A549 (cell line): ENCODE data around the gene KLHL29.

Experiments used
- CBX8 ChIP-seq: fragments of 200-600 bp; sonication (generic); IDR thresholded peaks from 2 replicates; pipeline ENCODE4 v1.6.1; 2016
- CEBPB ChIP-seq, 2 experiments: fragments of >200 bp in 1 of 2; sonication (Bioruptor Twin) in 1 of 2; formaldehyde crosslinking in 1 of 2; IDR thresholded peaks; 2 replicates each; pipeline ENCODE4 v1.6.1; 2012 to 2016
- CTCF ChIP-seq: fragments of >200 bp; sonication (Bioruptor Twin); formaldehyde crosslinking; IDR thresholded peaks from 3 replicates; pipeline ENCODE4 v1.5.1; 2016
- ESRRA ChIP-seq: fragments of 150-350 bp; IDR thresholded peaks from 2 replicates; pipeline ENCODE4 v1.6.1; 2014; ENCODE audit warnings: mild to moderate bottlenecking, low read length, borderline replicate concordance
- HOXA7 ChIP-seq: fragments of 250-450 bp; sonication (Bioruptor Pico); IDR thresholded peaks from 2 replicates; pipeline ENCODE4 v1.5.0; 2020; ENCODE audit warnings: mild to moderate bottlenecking, moderate library complexity
- JUNB ChIP-seq: fragments of >200 bp; sonication (Bioruptor Twin); formaldehyde crosslinking; IDR thresholded peaks from 2 replicates; pipeline ENCODE4 v1.6.1; 2016
- NFE2L2 ChIP-seq: fragments of 150-350 bp; conservative IDR thresholded peaks from 2 replicates; pipeline ENCODE4 v1.6.1; 2014; ENCODE audit warnings: low read length
- PBX3 ChIP-seq: IDR thresholded peaks from 2 replicates; pipeline ENCODE4 v1.6.1; 2012
- USF2 ChIP-seq: fragments of 450-650 bp; IDR thresholded peaks from 2 replicates; pipeline ENCODE4 v1.6.1; 2014; ENCODE audit warnings: antibody characterized with exemption
- TF ChIP-seq, protein P1 (sequence below): fragments of >200 bp; sonication (Bioruptor Twin); formaldehyde crosslinking; IDR thresholded peaks from 3 replicates; pipeline ENCODE4 v1.6.1; 2016
- TF ChIP-seq, protein P2 (sequence below): fragments of 150-350 bp; IDR thresholded peaks from 2 replicates; pipeline ENCODE4 v1.6.1; 2014; ENCODE audit warnings: low read depth, mild to moderate bottlenecking, low read length

GRCh38 chr2:23669413-23670244, 284.6 kb downstream of the KLHL29 start:
- TF ChIP-seq JUNB (no peak), HOXA7 (CRISPR knock-in tag) (no peak), NFE2L2 (no peak), CBX8 (no peak), CTCF (no peak), USF2 (no peak), ESRRA (no peak), PBX3 (no peak), CEBPB (IDR thresholded peaks at IDR 0.05) (no peak)
- TF ChIP-seq, protein P1, sequence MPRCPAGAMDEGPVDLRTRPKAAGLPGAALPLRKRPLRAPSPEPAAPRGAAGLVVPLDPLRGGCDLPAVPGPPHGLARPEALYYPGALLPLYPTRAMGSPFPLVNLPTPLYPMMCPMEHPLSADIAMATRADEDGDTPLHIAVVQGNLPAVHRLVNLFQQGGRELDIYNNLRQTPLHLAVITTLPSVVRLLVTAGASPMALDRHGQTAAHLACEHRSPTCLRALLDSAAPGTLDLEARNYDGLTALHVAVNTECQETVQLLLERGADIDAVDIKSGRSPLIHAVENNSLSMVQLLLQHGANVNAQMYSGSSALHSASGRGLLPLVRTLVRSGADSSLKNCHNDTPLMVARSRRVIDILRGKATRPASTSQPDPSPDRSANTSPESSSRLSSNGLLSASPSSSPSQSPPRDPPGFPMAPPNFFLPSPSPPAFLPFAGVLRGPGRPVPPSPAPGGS = no peak
- TF ChIP-seq, protein P2, sequence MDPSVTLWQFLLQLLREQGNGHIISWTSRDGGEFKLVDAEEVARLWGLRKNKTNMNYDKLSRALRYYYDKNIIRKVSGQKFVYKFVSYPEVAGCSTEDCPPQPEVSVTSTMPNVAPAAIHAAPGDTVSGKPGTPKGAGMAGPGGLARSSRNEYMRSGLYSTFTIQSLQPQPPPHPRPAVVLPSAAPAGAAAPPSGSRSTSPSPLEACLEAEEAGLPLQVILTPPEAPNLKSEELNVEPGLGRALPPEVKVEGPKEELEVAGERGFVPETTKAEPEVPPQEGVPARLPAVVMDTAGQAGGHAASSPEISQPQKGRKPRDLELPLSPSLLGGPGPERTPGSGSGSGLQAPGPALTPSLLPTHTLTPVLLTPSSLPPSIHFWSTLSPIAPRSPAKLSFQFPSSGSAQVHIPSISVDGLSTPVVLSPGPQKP = no peak
